Omental fat pad (tissue), 4 donors: Measurements from ENCODE around the gene ADAP1. TPM values are rescaled to one million over a fixed set of nuclear protein-coding genes. Genes with fewer than 3 reads are reported as not detected.

ENCODE experiments used
- ATAC-seq: fragments of 150-250 bp; one replicate; pipeline ENCODE4 v1.9.1; 2016; ENCODE audit warnings: mild to moderate bottlenecking, moderate library complexity; ENCODE audit not compliant: low FRiP score
- DNase-seq: peaks from one replicate; pipeline ENCODE4 v3.0.0-alpha.2; 2019; ENCODE audit warnings: low spot score
- total RNA-seq, 4 donors: library from RNA; depleted of rRNA; stranded (reverse); fragments of >200 nt; gene quantifications; one replicate each; pipeline ENCODE4 v1.1.0, GENCODE V29; 2016
- TF ChIP-seq, protein P1 (sequence below), 3 donors: fragments of 450-650 bp; IDR thresholded peaks; one replicate each; pipeline ENCODE4 v1.5.1; 2016 to 2017; ENCODE audit warnings: antibody characterized with exemption in 3 of 3, mild to moderate bottlenecking in 3 of 3, moderate library complexity in 2 of 3

The ADAP1 gene
- total RNA-seq, 4 donors from 2014 or later = 6.7 to 21.7 (median 14.4) TPM

DNA sequence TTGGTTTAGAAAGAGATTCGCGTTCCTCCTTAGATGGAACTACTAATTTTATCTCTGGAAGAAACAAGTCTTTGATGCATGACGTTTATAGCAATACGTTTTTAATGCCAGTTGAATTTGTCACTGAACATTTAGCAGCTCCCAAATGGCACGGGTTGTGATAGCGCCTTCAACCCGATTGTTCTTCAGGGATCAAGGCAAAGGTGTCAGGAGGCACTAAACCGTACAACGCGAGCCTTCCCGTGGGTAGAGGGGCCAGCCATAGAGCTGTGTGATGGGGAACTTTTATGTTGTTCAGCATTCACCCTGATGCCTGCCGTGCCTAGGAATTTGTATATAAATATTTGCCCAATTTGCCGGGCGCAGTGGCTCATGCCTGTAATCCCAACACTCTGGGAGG lies 74.8 kb downstream of the ADAP1 start:
- ATAC-seq (no peak), DNase-seq (no peak)
- TF ChIP-seq, protein P1, sequence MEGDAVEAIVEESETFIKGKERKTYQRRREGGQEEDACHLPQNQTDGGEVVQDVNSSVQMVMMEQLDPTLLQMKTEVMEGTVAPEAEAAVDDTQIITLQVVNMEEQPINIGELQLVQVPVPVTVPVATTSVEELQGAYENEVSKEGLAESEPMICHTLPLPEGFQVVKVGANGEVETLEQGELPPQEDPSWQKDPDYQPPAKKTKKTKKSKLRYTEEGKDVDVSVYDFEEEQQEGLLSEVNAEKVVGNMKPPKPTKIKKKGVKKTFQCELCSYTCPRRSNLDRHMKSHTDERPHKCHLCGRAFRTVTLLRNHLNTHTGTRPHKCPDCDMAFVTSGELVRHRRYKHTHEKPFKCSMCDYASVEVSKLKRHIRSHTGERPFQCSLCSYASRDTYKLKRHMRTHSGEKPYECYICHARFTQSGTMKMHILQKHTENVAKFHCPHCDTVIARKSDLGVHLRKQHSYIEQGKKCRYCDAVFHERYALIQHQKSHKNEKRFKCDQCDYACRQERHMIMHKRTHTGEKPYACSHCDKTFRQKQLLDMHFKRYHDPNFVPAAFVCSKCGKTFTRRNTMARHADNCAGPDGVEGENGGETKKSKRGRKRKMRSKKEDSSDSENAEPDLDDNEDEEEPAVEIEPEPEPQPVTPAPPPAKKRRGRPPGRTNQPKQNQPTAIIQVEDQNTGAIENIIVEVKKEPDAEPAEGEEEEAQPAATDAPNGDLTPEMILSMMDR (IDR thresholded peaks at IDR 0.05) = no peak

DNA sequence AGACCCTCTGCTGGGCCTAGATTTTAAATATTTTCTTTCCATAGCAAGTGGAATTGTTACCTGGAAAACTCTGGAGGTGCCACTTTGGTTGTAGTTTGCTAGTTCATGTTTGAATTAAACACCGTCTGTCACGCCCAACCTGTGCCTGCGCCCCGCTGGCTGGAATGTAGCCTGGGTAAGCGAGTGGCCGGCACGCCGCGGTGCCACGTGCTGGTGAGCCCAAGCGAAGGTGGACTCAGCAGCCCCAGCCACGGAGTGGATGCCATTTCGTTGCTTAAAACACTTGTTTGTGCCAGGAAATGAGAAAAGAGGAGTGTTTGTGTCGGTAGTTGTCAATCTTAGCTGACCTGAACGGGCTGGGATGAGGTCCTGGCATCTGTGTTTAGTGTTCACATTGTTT lies 75.4 kb downstream of the ADAP1 start:
- ATAC-seq (no peak), DNase-seq (no peak)
- TF ChIP-seq, protein P1 (IDR thresholded peaks at IDR 0.05) = no peak

DNA sequence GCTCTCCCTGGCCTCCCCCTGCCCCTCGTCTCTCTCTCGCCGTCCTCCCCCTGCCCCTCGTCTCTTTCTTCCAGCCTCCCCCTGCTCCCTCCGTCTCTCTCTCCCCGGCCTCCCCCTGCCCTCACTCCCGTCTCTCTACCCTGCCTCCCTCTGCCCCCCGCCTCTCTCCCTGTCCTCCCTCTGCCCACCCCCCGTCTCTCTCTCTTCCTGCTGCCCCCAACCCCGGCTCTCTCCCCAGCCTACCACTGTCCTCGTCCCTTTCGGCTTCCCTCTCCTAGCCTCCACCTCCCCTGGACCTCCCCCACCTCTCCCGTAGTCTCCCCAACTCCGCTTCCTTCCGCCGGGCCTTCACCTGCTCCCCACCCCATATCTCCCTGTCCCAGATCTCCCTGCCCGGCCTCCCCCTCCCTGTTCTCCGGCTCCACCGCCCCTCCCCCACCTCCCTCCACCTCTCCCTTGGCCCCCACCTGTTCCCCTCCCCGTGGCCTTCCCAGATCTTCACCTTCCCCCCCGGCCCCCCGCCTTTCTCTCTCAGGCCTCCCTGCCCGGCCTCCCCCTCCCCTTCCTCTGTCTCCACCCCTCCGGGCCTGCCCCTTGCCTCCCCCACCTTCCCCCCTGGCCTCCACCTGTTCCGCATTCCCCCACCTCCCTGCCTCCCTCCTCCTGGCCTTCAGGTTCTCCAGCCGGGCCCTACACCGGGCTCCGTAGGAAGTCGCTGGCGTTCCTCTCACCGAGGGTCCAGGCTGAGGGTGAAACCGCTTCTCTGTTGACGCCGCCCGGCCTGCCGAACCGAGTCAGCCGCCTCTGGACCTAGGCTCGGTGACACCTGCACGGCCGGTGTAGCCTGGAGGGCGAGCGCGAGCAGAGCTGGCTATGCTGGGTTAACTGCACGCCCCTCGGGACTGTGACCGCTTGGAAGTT lies 76.9 kb downstream of the ADAP1 start:
- DNase-seq = no peak
- TF ChIP-seq, protein P1 (IDR thresholded peaks at IDR 0.05) = no peak

DNA sequence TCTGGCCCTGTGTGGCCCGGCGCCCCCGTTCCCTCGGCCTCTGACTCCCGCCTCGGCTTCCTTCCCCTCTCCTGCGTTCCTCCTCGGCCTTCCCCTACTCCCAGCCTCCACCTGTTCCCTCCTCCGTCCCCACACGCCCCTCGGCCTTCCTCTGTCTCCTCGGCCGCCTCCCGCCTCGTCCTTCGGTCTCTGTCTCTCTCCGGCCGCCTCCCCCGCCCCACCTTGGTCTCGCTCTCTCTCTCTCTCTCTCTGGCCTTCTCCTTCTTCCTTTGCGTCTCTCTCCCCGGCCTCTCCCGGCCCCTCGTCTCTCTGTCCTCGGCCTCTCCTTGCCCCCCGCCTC lies 77.5 kb downstream of the ADAP1 start:
- DNase-seq (no peak), ATAC-seq (peak; percentile 40)
- TF ChIP-seq, protein P1 (IDR thresholded peaks at IDR 0.05) = no peak

More for the DNA sequence above, 76.9 kb downstream of the ADAP1 start:
- ATAC-seq = no peak

DNA sequence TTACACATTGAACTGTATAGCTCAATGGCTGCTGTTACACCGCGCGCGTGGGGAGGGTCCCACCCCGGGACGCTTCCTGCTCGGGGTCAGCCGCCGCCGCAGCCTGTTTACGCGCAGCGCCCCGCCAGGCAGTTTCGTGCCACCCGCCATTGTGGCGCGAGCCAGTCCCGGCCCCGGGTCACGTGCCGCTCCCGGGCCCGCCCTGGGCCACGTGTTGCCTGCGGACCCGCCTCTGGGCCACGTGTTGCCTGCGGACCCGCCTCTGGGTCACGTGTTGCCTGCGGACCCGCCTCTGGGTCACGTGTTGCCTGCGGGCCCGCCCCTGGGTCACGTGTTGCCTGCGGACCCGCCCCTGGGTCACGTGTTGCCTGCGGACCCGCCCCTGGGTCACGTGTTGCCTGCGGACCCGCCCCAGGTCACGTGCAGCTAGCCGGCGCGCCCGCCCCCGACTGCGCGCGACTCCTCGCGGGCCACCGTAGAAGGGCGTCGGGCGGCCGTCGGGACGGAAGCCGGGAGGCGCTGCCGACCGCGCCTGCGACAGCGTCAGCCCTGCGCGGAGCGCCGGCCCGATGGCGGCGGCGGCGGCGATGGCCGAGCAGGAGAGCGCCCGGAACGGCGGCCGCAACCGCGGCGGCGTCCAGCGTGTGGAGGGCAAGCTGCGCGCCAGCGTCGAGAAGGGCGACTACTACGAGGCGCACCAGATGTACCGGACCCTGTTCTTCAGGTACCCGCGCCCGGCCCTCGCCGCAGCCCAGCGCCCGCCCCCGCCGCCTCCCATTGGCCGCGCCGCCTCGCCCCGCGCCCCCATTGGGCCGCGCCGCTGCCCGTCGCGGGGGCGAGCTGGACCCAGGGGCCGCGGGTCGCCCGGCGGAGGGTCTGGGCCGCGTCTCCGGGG lies 78.2 kb downstream of the ADAP1 start, which contains the start of gene GET4:
Gene GET4, plus strand, starts transcription at position 478 of the 895 bp plus-strand sequence. Its CDS starts 92 bp downstream, at position 570.
- ATAC-seq (peak; percentile 83), DNase-seq (peak; percentile 76)
- TF ChIP-seq, protein P1 (IDR thresholded peaks at IDR 0.05) = no peak

DNA sequence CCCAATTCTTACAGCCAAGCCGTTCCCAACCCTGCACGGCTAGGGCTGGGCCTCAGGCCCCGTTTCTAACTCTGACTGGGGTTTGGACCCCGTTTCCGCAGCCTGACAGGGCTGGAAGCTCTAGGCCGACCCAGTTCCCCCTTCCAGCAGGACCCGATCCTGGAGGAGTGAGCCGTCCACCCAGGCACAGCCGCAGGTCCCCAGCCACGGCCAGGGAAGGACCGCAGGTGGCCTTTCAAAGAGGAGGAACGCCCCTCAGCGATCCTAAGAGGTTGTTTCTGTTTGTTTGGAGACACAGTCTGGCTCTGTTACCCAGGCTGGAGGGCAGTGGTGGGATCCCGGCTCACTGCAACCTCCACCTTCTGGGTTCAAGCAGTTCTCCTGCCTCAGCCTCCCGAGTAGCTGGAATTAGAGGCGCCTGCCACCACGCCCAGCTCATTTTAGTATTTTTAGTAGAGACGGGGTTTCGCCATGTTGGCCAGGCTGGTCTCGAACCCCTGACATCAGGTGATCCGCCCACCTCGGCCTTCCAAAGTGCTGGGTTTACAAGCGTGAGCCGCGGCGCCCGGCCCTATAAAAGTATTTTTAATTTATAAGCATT lies 78.9 kb downstream of the ADAP1 start:
- DNase-seq = no peak
- TF ChIP-seq, protein P1 (IDR thresholded peaks at IDR 0.05) = peak in 1 of 3 donors; percentile 4
- no peak for ATAC-seq
